Measurements from ENCODE around the gene TEX2.
"Not testable (repeated sequence)": the region's sequence is repeated elsewhere in the genome, so short reads cannot be mapped to it uniquely, and the experiment has no call there.

The TEX2 gene

GRCh38 chr17:64135000-64135399 is 128.1 kb downstream of the TEX2 start:
- DNase-seq (ENCODE audit: low read depth): no peak

DNA sequence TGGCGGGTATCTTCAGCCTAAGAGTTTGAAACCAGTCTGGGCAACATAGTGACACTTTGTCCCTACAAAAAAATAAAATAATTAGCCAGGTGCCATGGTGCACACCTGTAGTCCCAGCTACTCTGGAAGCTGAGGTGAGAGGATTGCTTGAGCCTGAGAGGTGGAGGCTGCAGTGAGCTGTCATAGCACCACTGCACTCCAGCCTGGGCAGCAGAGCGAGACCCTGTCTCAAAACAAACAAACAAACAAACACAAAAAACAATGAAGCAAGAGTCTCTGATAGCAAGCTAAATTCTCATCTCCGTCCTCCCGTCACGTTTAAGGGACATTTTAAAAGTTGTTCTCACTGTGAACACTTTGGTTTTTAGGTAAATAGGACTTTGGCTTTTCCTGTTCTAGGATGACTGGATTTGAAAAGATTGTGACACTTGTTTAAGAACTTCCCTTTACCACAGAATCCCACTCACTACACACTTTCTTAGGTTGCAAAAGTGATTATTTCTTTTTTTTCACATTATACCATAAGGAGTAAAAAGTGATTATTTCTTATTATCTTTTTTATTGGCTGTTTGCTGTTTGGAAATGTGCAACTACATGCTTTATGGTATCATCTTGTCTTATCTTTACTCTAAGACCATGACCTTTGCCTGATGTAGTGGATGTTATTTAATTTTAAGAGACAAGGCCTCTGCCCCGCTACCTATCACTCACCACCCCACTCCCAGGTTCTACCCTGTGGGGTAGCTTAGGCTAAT is 128.7 kb downstream of the TEX2 start:
- DNase-seq (ENCODE audit: low read depth): no peak

- no peak for DNase-seq (ENCODE audit: low read depth)
Measured at GRCh38 chr17:64133546-64134215, 129.4 kb downstream of the TEX2 start.

DNA sequence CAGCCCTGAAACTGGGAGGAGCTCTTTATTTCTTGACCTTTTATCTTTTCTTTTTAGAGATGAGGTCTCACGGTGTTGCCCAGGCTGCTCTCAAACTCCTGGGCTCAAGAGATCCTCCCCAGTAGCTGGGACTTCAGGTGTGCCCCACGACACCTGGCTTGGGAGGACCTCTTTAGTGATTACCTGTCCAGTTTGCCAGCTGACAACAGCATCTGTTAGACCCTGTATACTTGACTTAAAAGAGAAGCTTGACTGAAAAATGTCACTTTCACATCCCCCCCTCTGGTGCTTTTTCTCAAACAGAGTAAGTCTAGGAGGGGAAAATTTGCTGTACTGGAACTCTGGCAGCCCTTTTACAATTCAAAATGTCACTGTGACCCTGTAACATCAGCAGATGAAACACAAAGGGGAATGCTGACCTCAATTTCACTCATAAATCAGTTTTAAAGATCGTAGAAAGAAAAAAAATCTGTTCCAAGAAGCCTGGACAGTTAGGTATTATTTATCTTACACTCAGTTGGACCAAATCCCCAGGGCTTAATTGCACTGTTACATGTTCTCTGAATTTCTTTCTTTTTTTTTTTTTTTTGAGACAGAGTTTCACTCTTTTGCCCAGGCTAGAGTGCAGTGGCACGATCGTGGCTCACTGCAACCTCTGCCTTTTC is 131.3 kb downstream of the TEX2 start:
- no peak for DNase-seq (ENCODE audit: low read depth)

DNA sequence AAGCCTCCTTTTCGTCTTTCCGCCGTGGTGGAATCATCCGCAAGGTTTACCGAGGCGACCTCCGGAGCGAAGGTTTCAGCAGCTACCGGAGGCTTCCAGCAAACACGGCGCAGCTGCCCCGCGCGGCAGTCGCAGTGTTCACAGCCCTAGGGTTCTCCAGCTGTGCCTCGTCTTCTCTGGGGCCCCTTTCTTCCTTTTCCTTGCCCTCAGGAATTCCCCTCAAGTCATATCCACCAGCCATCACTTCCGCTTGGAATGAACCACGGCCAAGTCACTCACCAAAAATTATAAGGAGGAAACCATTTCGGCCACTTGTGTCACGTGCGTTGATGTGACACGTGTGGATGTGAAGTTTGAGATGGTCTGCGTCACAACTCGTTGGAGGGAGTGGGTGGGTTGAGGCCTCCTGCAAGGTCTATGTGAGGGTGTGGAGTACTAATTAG is 132.5 kb downstream of the TEX2 start:
- no peak for DNase-seq (ENCODE audit: low read depth)

DNA sequence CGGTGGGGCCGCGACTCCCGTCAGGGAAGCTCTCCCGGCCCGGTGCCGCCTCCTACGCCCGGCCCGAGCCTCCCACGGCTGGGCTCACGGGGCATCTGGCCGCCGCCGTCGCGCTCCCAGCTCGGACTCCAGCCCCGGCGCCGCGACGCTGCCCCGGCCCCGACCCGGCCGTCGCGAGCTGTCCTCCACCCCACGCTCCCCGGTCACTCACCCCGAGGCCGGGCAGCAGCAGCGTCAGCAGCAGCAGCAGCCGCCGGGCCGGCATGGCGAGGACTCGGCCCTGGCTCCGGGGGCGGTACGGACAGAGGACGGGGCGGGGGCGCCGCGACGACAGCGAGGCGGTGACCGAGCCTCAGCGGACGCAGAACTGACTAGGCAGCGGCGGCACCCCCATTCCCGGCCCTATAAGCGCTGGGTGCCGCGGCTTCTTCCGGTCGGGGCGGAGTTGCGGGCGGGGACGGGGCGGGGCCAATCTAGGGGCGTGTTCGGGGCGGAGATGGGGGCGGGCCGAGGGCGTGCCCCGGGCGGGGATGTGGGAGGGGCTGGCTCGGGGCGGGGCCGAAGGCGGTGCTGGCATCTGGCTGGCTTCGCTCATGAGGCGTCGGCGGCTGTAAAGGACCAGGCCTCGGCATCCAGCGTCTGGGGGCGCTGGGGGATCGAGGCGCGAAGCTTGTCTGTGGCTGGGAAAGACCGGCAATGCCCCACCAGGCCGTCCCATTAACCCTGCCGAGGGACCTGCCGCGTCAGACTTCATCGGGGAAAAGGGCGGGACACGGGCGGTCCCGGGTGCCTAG is 133.1 kb downstream of the TEX2 start, which contains the start of gene ERN1:
ERN1 (minus strand) TSS at position 380 of the 794 bp plus-strand sequence; CDS start at position 265, 115 bp downstream.
- DNase-seq (ENCODE audit: low read depth): no peak

DNA sequence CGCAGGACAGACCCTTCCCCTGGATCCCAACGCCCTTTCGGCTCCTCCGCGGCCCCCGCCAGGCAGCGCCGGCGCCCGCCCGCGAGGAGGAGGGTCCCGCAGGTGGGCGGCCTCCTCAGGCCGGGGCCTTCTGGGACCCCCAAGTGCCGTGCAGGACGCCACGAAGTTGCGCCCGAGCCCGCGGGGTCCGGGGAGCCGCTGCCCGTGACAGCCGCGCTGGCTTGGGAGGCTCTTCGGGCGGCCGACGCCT is 133.6 kb downstream of the TEX2 start:
- no peak for DNase-seq (ENCODE audit: low read depth)

DNA sequence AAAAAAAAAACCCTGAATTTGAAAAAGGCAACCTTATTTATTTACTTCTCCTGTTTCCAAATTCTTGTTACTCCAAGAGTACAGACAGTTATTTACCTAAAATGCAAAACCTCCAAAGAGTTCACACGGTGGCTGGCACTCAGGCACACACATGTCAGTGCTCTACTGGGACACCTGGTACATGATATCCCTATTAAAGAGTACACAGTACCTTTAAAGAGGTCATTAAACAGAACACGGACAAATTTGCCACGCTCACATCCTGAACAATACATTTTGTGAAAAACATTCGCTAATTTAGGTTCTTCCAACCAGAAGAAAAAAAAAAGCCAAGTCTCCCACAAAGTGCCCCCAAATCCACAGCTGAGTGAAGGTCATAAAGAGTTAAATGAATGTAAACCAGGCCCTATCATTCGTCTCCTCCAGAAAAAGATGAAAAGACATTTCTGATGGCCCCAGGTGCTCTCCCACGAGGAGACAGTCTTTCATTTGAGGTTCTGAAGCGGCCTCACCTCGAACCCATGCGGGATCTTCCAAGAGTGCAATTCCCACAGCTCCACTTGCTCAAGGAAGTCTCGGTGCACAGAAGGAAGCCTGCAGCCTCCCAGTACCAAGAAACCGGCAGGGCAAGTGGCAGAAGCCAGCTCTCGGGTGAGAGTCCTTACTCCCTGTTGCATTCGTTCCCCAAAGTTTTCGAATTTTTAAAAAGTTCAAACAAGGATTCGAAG is 134.1 kb downstream of the TEX2 start:
- no peak for DNase-seq (ENCODE audit: low read depth)

GRCh38 chr17:64126918-64127317 is 136.1 kb downstream of the TEX2 start:
- no peak for DNase-seq (ENCODE audit: low read depth)

GRCh38 chr17:64125937-64126336 is 137.1 kb downstream of the TEX2 start:
- no peak for DNase-seq (ENCODE audit: low read depth)

DNA sequence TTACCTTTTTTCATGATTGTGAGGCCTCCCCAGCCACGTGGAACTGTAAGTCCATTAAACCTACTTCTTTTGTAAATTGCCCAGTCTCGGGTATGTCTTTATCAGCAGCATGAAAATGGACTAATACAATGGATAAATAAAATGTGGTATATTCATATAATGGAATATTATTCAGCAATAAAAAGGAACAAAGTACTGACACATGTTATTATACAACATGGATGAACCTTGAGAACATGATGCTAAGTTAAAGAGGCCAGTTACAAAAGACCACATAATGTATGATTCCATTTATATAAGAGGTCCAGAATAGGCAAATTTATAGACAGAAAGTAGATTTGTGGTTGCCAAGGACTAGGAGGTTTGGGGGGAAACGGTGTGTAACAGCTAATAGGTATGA is 138.5 kb downstream of the TEX2 start:
- no peak for DNase-seq (ENCODE audit: low read depth)

DNA sequence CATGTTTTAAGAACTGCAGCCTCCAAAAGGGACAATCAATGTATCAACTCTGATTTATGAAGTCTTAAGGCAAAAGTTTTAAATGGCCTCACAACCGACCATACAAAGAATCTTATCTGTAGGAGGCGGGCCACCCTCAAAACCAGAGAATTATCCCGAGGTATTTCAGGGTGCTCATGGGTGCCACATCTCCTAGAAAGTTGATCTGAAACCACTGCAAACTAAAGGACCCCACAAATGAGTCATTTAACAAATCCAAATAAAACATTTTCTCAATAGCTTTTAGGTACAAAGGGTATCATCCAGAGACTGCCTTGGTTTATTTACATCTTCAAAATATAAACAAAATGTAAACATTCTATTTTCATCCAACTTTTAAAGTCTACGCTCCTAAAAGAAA is 139.9 kb downstream of the TEX2 start:
- DNase-seq (ENCODE audit: low read depth): no peak

- not testable (repeated sequence) for DNase-seq (ENCODE audit: low read depth)
Measured at GRCh38 chr17:64120972-64121786, 141.9 kb downstream of the TEX2 start.

DNA sequence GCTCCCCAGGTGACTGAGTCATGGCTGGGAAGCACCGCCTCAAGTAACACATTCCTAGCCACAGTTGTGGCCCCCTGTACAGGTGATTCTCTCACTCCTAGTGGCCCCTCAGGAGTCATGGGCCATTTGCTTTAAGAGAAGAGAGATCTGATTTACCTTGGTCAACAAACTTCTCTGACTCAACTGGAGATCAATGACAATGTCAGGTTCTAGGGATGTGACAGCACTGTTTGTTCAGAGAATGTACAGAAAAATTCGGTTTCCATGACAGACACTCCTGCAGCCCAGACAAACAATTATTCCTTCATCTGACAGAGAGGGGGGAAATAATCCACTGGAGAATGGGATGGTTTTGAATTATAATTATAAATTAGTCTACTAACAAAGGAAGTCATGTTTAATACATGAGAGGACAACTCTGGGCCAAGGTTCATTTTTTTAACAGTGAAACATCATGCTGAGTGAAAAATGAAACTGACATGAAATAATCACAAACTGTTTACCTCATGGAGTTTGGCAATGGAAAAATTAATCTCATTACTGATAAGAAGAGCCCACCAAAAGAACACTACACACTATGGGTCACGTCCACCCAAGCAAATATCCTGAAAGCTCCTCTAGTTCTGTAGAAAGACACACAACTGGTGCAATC is 142.8 kb downstream of the TEX2 start:
- no peak for DNase-seq (ENCODE audit: low read depth)

DNA sequence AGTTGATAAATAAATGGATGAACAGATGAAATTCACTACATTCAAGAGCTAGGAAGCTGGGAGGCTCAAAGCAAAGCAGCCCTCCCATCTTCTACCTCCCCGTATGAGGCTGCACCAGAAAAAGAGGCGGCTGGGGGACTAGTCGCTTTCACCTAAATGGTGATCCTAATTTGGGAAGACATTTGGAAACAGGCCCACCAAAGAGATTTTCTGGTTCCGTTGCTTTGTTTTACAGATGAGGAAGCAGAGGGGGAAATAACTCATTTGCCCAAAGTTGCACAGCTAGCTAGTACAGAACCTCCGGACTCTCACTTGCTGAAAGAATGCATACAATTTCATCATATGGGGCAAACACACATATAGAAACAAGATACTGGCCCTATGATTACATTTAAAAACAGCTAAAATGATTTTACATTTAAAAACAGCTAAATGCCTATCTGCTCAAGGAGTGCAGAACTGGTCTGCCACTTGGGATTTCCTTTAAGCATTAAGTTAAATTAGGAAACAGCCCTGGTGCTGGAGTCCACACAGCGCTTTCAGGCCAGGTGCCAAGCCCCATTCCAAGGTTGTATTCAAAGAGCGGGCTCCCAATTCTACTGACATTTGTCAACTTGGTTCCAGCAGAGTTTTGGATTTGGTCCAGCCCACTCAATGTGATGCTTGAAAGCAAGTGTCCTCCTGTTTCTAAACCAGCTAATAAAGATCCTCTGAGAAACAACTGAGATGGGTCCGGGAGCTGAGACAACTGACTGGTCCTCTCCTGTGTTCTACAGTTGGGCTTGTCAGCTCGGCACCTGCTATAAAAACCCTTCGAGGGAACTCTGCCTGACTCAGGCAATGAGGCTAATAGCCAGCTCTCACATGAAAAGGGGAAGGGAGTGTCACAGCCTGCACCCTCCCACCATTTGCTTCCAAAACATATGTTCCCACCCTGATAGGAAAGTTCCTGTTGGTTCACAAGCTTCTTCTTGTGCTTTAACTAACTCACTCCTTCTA is 144.8 kb downstream of the TEX2 start:
- DNase-seq (ENCODE audit: low read depth): no peak

DNA sequence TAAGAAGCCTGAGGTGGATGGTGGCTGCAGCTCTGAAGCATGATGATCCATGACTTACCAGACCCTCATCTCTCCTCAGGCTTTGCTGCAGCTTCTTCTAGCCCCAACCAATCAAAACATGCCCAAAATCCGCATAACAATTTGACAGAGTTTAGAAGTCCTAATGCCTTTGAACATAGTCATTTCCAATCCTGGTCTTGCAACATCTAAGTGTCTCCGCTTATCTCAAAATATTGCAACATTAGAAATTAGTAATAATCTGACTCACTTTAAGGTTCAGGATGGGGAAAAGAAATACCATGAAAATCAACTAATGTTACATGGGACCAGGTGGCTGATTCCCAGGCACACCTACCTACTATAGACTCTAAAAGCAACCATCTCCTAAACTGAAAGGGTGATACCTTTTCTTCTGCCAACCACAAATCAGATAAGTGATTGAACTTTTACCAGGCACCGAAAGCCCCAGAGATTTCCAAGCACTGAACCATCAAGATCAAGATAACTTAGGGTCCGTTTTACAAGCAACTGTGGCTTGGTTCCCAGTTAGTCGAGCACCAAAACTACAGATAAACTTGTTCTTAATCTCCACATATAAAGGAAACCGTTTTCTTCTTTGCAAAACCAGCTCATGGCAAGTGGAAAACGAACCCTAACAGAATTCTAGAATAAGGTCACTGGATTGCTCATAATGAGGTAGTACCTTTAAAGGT is 147.1 kb downstream of the TEX2 start:
- DNase-seq (ENCODE audit: low read depth): no peak

DNA sequence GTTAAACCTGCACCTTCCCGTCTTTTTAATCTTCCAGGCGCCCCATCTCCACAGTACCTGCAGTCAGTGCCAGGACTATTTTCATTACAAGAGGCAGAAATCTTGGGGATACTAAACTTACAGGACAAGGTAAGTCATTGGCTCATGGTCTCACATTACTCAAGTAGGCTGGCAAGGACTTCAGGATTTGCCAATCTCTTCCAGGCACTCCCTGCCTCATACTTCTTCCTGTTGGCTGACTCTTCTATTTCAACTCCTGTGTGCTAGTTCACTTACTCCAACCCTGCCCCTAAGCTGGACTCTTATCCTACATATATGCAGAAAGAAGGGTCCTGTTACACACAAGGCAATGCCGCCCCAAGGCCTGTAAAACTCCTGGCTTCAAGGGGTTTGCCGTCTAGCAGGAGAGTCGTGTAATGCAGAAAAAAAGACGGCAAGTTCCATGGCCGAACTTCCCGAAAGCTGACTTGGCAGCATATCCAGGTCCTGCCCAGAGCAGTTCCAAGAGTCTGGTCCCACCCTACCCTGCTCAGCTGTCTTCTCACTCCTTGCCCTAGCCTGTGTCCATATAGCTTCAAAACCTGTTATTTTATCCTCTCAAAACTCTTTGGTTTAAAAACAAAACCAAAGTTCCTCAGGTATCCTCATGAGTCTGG is 147.9 kb downstream of the TEX2 start:
- no peak for DNase-seq (ENCODE audit: low read depth)

- DNase-seq (ENCODE audit: low read depth): no peak
Measured at GRCh38 chr17:64113006-64113405, 150.1 kb downstream of the TEX2 start.
